HEK293 (cell line): ENCODE results near the gene OR10J1.
"Not testable (repeated sequence)": the region's sequence is repeated elsewhere in the genome, so short reads cannot be mapped to it uniquely, and the experiment has no call there.

Source experiments
- CTCF ChIA-PET: fragments of 350-600 bp; formaldehyde crosslinking; extraction: SDS; loops from one replicate; lab custom pipeline; 2021; ENCODE audit warnings: antibody characterized with exemption; lab: Yijun Ruan, JAX
- POLR2A ChIA-PET: fragments of 300-600 bp; formaldehyde crosslinking; extraction: SDS; loops from one replicate; lab custom pipeline; 2020; ENCODE audit warnings: antibody characterized with exemption, inconsistent platforms; lab: Yijun Ruan, JAX
- H3K27ac ChIP-seq: fragments of 200-500 bp; sonication (Bioruptor generic); 2 replicates; pipeline ENCODE4 v1.5.1; 2014; ENCODE audit warnings: low read depth, low read length, control low read depth, inconsistent platforms; ENCODE audit errors: extremely low read depth
- H3K36me3 ChIP-seq, 2 experiments: fragments of 200-500 bp in 1 of 2; sonication (Bioruptor generic) in 1 of 2; 1 replicate in 1 of 2; 2 replicates in 1 of 2; pipeline ENCODE4 v1.5.1; 2014 to 2017; ENCODE audit warnings: inconsistent platforms in 2 of 2, low read length in 2 of 2; ENCODE audit not compliant: control insufficient read depth in 2 of 2, insufficient read depth in 1 of 2
- H3K4me1 ChIP-seq: fragments of 200-500 bp; sonication (Bioruptor generic); 2 replicates; pipeline ENCODE4 v1.5.1; 2014; ENCODE audit warnings: mild to moderate bottlenecking, low read length, inconsistent platforms; ENCODE audit not compliant: control insufficient read depth, insufficient read depth
- H3K4me3 ChIP-seq: 2 replicates; pipeline ENCODE4 v1.5.1; 2011; ENCODE audit warnings: low read depth, mild to moderate bottlenecking, control low read depth, low read length, moderate library complexity
- H3K9me3 ChIP-seq: fragments of 200-500 bp; sonication (Bioruptor generic); 2 replicates; pipeline ENCODE4 v1.5.1; 2014; ENCODE audit warnings: low read depth, low read length, inconsistent platforms; ENCODE audit not compliant: control insufficient read depth, insufficient read depth
- HOXC10 ChIP-seq: sonication (generic); formaldehyde crosslinking; IDR thresholded peaks from 2 replicates; pipeline ENCODE4 v1.8.1; 2023; ENCODE audit warnings: mild to moderate bottlenecking, missing genetic modification reagents
- KLF16 ChIP-seq: fragments of 450-650 bp; formaldehyde crosslinking; IDR thresholded peaks from 2 replicates; pipeline ENCODE4 v1.5.1; 2017; ENCODE audit warnings: missing biosample characterization, missing genetic modification characterization
- MZF1 ChIP-seq: fragments of 450-650 bp; formaldehyde crosslinking; IDR thresholded peaks from 2 replicates; pipeline ENCODE4 v1.5.1; 2017; ENCODE audit warnings: missing biosample characterization, missing genetic modification characterization, borderline replicate concordance
- TRIM28 ChIP-seq: IDR thresholded peaks from 2 replicates; pipeline ENCODE4 v1.6.1; 2011; ENCODE audit warnings: low read length, control low read depth, borderline replicate concordance
- ZBTB48 ChIP-seq: fragments of 450-650 bp; formaldehyde crosslinking; IDR thresholded peaks from 2 replicates; pipeline ENCODE4 v1.5.1; 2016; ENCODE audit warnings: missing biosample characterization, missing genetic modification characterization
- ZFP3 ChIP-seq: fragments of 450-650 bp; formaldehyde crosslinking; IDR thresholded peaks from 2 replicates; pipeline ENCODE4 v1.5.1; 2016; ENCODE audit warnings: low read depth, missing biosample characterization, missing genetic modification characterization
- ZNF133 ChIP-seq: fragments of 450-650 bp; formaldehyde crosslinking; IDR thresholded peaks from 2 replicates; pipeline ENCODE4 v1.5.1; 2016; ENCODE audit warnings: missing biosample characterization, missing genetic modification characterization
- ZNF157 ChIP-seq: fragments of 450-650 bp; formaldehyde crosslinking; IDR thresholded peaks from 2 replicates; pipeline ENCODE4 v1.5.1; 2016; ENCODE audit warnings: missing biosample characterization, missing genetic modification characterization
- ZNF184 ChIP-seq: fragments of 450-650 bp; IDR thresholded peaks from 2 replicates; pipeline ENCODE4 v1.5.1; 2018; ENCODE audit warnings: missing biosample characterization, mild to moderate bottlenecking, missing genetic modification characterization
- ZNF202 ChIP-seq: fragments of 450-650 bp; formaldehyde crosslinking; IDR thresholded peaks from 2 replicates; pipeline ENCODE4 v1.5.1; 2016; ENCODE audit warnings: missing biosample characterization, missing genetic modification characterization, borderline replicate concordance
- ZNF221 ChIP-seq: fragments of 450-650 bp; formaldehyde crosslinking; IDR thresholded peaks from 2 replicates; pipeline ENCODE4 v1.5.1; 2017; ENCODE audit warnings: missing biosample characterization, missing genetic modification characterization, borderline replicate concordance
- ZNF558 ChIP-seq: fragments of 450-650 bp; formaldehyde crosslinking; IDR thresholded peaks from 2 replicates; pipeline ENCODE4 v1.5.1; 2016; ENCODE audit warnings: missing biosample characterization, missing genetic modification characterization
- ZNF571 ChIP-seq: fragments of 450-650 bp; formaldehyde crosslinking; IDR thresholded peaks from 2 replicates; pipeline ENCODE4 v1.5.0; 2017; ENCODE audit warnings: missing biosample characterization, missing genetic modification characterization
- ZNF623 ChIP-seq: fragments of 450-650 bp; formaldehyde crosslinking; IDR thresholded peaks from 2 replicates; pipeline ENCODE4 v1.5.1; 2016; ENCODE audit warnings: missing biosample characterization, missing genetic modification characterization
- ZNF629 ChIP-seq: fragments of 450-650 bp; formaldehyde crosslinking; IDR thresholded peaks from 2 replicates; pipeline ENCODE4 v1.5.1; 2017; ENCODE audit warnings: missing biosample characterization, missing genetic modification characterization
- ZNF785 ChIP-seq: fragments of 450-650 bp; formaldehyde crosslinking; IDR thresholded peaks from 2 replicates; pipeline ENCODE4 v1.5.1; 2016; ENCODE audit warnings: missing biosample characterization, missing genetic modification characterization
- TF ChIP-seq, protein P1 (sequence below): fragments of 450-650 bp; formaldehyde crosslinking; IDR thresholded peaks from 2 replicates; pipeline ENCODE4 v1.5.1; 2016; ENCODE audit warnings: missing biosample characterization, missing genetic modification characterization
- TF ChIP-seq, protein P2 (sequence below): sonication (generic); formaldehyde crosslinking; IDR thresholded peaks from 2 replicates; pipeline ENCODE4 v1.8.1; 2022; ENCODE audit warnings: mild to moderate bottlenecking, moderate library complexity, missing genetic modification reagents
- TF ChIP-seq, protein P3 (sequence below): fragments of 450-650 bp; formaldehyde crosslinking; IDR thresholded peaks from 2 replicates; pipeline ENCODE4 v1.5.1; 2016; ENCODE audit warnings: missing biosample characterization, missing genetic modification characterization
- TF ChIP-seq, protein P4 (sequence below): fragments of 450-650 bp; formaldehyde crosslinking; IDR thresholded peaks from 2 replicates; pipeline ENCODE4 v1.5.1; 2016; ENCODE audit warnings: missing biosample characterization, missing genetic modification characterization
- TF ChIP-seq, protein P5 (sequence below): fragments of 450-650 bp; formaldehyde crosslinking; IDR thresholded peaks from 2 replicates; pipeline ENCODE4 v1.5.1; 2016; ENCODE audit warnings: missing biosample characterization, missing genetic modification characterization, low read depth

Gene OR10J1

DNA sequence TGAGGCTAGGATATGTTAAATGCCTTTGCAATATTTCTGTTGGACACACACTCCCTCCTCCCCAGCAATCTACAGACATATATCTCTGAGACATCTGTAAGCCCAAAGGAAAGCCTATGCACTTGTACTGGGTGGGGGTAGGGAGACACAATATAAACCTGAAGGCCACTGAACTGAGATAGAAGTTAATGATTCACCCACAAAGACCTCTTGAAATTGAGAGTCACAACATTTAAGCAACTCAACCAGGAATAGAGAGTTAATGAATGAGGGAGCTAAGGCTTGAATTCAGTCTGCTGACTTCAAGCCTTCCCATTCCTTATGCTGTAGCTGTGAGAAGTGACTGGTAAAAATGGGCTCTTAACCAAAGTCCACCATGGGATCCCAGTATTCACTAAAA, 5.0 kb downstream of the OR10J1 start:
- TF ChIP-seq ZNF133 (tag by site-specific recombination) = no peak
- TF ChIP-seq, protein P1, sequence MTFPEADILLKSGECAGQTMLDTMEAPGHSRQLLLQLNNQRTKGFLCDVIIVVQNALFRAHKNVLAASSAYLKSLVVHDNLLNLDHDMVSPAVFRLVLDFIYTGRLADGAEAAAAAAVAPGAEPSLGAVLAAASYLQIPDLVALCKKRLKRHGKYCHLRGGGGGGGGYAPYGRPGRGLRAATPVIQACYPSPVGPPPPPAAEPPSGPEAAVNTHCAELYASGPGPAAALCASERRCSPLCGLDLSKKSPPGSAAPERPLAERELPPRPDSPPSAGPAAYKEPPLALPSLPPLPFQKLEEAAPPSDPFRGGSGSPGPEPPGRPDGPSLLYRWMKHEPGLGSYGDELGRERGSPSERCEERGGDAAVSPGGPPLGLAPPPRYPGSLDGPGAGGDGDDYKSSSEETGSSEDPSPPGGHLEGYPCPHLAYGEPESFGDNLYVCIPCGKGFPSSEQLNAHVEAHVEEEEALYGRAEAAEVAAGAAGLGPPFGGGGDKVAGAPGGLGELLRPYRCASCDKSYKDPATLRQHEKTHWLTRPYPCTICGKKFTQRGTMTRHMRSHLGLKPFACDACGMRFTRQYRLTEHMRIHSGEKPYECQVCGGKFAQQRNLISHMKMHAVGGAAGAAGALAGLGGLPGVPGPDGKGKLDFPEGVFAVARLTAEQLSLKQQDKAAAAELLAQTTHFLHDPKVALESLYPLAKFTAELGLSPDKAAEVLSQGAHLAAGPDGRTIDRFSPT (tag by site-specific recombination) = no peak
- no peak for TF ChIP-seq ZNF785 (tag by site-specific recombination)
- no peak for TF ChIP-seq ZNF202 (tag by site-specific recombination)
- TF ChIP-seq HOXC10 (CRISPR knock-in tag) = no peak
- TF ChIP-seq ZNF571 (tag by site-specific recombination) = no peak
- no peaks in the 10 kb centered on the region for H3K4me1 ChIP-seq
- no peak overlapping the region for H3K4me3 ChIP-seq
- no peak overlapping the region for H3K27ac ChIP-seq
- no peaks in the 10 kb centered on the region for H3K9me3 ChIP-seq
- CTCF ChIA-PET = no interaction called here
- POLR2A ChIA-PET = no interaction called here
- H3K36me3 ChIP-seq = no peaks in the 10 kb centered on the region

DNA sequence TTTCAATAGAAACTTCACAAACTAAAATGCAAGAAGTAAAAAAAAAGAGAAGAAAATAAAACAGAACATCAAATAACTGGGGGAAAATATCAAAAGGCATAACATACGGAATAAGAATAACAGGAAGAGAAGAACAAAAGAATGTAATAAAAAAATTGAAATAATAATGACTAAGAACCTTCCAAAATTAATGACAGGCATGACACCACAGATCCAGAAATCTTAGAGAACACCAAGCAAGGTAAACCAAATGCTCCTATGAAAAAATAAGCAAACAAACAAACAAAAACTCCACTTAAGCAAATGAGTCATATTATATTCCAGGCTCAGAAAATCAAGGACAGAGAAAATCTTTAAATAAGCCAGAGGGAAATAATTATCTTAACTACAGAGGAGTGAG, 8.7 kb downstream of the OR10J1 start:
- Histone ChIP-seq H3K27ac (no peak overlapping the region), H3K36me3 (no peaks in the 10 kb centered on the region), H3K4me1 (no peaks in the 10 kb centered on the region), H3K9me3 (no peaks in the 10 kb centered on the region), H3K4me3 (no peak overlapping the region)
- ChIA-PET POLR2A (no interaction called here), CTCF (interaction anchor here (0.7 kb wide), 1 partner anchor 73 kb away, joined by 3 read pairs; no protein-coding TSS in a partner anchor)
- no peak for TF ChIP-seq MZF1 (tag by site-specific recombination)
- no peak for TF ChIP-seq ZNF221 (tag by site-specific recombination)
- no peak for TF ChIP-seq TRIM28
- TF ChIP-seq, protein P2, sequence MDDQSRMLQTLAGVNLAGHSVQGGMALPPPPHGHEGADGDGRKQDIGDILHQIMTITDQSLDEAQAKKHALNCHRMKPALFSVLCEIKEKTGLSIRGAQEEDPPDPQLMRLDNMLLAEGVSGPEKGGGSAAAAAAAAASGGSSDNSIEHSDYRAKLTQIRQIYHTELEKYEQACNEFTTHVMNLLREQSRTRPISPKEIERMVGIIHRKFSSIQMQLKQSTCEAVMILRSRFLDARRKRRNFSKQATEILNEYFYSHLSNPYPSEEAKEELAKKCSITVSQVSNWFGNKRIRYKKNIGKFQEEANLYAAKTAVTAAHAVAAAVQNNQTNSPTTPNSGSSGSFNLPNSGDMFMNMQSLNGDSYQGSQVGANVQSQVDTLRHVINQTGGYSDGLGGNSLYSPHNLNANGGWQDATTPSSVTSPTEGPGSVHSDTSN (CRISPR knock-in tag) = no peak
- TF ChIP-seq ZNF558 (tag by site-specific recombination) = peak; percentile 88
- TF ChIP-seq ZNF184 (tag by site-specific recombination) = no peak
- no peak for TF ChIP-seq ZNF623 (tag by site-specific recombination)
- TF ChIP-seq, protein P3, sequence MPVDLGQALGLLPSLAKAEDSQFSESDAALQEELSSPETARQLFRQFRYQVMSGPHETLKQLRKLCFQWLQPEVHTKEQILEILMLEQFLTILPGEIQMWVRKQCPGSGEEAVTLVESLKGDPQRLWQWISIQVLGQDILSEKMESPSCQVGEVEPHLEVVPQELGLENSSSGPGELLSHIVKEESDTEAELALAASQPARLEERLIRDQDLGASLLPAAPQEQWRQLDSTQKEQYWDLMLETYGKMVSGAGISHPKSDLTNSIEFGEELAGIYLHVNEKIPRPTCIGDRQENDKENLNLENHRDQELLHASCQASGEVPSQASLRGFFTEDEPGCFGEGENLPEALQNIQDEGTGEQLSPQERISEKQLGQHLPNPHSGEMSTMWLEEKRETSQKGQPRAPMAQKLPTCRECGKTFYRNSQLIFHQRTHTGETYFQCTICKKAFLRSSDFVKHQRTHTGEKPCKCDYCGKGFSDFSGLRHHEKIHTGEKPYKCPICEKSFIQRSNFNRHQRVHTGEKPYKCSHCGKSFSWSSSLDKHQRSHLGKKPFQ (tag by site-specific recombination) = no peak
- TF ChIP-seq ZNF157 (tag by site-specific recombination) = no peak

DNA sequence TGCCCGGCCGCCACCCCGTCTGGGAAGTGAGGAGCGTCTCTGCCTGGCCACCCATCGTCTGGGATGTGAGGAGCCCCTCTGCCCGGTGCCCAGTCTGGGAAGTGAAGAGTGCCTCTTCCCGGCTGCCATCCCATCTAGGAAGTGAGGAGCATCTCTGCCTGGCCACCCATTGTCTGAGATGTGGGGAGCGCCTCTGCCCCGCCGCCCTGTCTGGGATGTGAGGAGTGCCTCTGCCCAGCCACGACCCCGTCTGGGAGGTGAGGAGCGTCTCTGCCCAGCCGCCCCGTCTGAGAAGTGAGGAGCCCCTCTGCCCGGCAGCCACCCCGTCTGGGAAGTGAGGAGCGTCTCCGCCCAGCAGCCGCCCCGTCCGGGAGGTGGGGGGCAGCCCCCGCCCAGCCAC, 10.1 kb downstream of the OR10J1 start:
- H3K9me3 ChIP-seq, POLR2A ChIA-PET, H3K4me1 ChIP-seq, H3K27ac ChIP-seq, H3K4me3 ChIP-seq, H3K36me3 ChIP-seq, CTCF ChIA-PET: not testable (repeated sequence)

DNA sequence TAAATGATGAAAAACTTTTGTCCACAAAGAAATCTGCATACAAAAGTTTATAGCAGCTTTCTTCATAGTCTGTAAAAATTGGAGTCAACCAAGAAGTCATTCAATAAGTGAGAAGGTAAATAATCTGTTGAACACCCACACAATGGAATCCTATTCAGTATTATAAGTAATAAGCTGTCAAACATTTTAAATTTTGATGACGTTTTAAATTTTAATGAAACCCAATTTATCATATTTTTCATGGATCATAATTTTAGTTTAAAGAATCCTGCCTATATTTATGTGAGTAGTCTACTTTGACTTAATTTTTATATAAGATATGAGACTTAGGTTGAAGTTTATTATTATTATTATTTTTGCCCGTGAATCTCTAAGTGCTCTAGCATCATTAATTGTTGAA, 20.0 kb downstream of the OR10J1 start:
- POLR2A ChIA-PET = no interaction called here
- CTCF ChIA-PET = interaction anchor here (0.7 kb wide), 1 partner anchor 89 kb away, joined by 6 read pairs; no protein-coding TSS in a partner anchor
- TF ChIP-seq ZFP3 (tag by site-specific recombination) (no peak), ZNF629 (no peak), ZBTB48 (no peak), KLF16 (tag by site-specific recombination) (no peak), ZNF623 (tag by site-specific recombination) (no peak)
- TF ChIP-seq, protein P4, sequence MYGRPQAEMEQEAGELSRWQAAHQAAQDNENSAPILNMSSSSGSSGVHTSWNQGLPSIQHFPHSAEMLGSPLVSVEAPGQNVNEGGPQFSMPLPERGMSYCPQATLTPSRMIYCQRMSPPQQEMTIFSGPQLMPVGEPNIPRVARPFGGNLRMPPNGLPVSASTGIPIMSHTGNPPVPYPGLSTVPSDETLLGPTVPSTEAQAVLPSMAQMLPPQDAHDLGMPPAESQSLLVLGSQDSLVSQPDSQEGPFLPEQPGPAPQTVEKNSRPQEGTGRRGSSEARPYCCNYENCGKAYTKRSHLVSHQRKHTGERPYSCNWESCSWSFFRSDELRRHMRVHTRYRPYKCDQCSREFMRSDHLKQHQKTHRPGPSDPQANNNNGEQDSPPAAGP (tag by site-specific recombination) = no peak
- TF ChIP-seq, protein P5, sequence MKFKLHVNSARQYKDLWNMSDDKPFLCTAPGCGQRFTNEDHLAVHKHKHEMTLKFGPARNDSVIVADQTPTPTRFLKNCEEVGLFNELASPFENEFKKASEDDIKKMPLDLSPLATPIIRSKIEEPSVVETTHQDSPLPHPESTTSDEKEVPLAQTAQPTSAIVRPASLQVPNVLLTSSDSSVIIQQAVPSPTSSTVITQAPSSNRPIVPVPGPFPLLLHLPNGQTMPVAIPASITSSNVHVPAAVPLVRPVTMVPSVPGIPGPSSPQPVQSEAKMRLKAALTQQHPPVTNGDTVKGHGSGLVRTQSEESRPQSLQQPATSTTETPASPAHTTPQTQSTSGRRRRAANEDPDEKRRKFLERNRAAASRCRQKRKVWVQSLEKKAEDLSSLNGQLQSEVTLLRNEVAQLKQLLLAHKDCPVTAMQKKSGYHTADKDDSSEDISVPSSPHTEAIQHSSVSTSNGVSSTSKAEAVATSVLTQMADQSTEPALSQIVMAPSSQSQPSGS (tag by site-specific recombination) = no peak
- TF ChIP-seq, protein P2 (CRISPR knock-in tag) = no peak

More for the DNA sequence above, 20.0 kb downstream of the OR10J1 start:
- H3K4me1 ChIP-seq = no peaks in the 10 kb centered on the region
- H3K9me3 ChIP-seq = no peaks in the 10 kb centered on the region
- H3K36me3 ChIP-seq = no peaks in the 10 kb centered on the region
- no peak overlapping the region for H3K27ac ChIP-seq
- H3K4me3 ChIP-seq = no peak overlapping the region
